GM12878 (cell line): ENCODE data around the gene GALK1. TPM values are rescaled to one million over a fixed set of nuclear protein-coding genes. Genes with fewer than 3 reads are reported as not detected.

Source experiments
- ATAC-seq: fragments of 200-7000 bp; cut with Tn5 transposase; 3 replicates; pipeline ENCODE4 v1.9.1; 2020; ENCODE audit warnings: mild to moderate bottlenecking, moderate library complexity
- BruUV-seq: library from RNA; stranded (reverse); fragments of 400-500 nt; replicated peaks from 2 replicates; lab custom pipeline; 2021; lab: Mats Ljungman, UMichigan
- CTCF ChIA-PET: fragments of 300-600 bp; sonication (Branson Sonifier 250); formaldehyde crosslinking; extraction: SDS; loops from one replicate; lab custom pipeline; 2021; ENCODE audit warnings: inconsistent platforms; lab: Yijun Ruan, JAX
- POLR2A ChIA-PET: fragments of 350-600 bp; formaldehyde crosslinking; extraction: SDS; loops from one replicate; lab custom pipeline; 2021; ENCODE audit warnings: inconsistent platforms; lab: Charles Lee
- RAD21 ChIA-PET: fragments of 300-600 bp; sonication (Branson Sonifier 250); formaldehyde crosslinking; loops from one replicate; lab custom pipeline; 2023; ENCODE audit warnings: antibody characterized with exemption; ENCODE audit not compliant: unreplicated experiment; lab: Charles Lee
- SMC1A ChIA-PET: fragments of 300-600 bp; sonication (Branson Sonifier 250); formaldehyde crosslinking; loops from one replicate; lab custom pipeline; 2023; ENCODE audit not compliant: unreplicated experiment, uncharacterized antibody; lab: Charles Lee
- DNase-seq: peaks from one replicate; pipeline ENCODE4 v3.0.0-alpha.2; 2011; ENCODE audit warnings: low read depth, low spot score
- FAIRE-seq: peaks from 3 replicates; lab custom pipeline; 2011; peaks lifted over from hg19 to GRCh38; lab: Jason Lieb, UNC
- H2AFZ ChIP-seq: 2 replicates; pipeline ENCODE4 v1.6.0; 2011; ENCODE audit warnings: low read depth, low read length, control low read depth; ENCODE audit not compliant: control insufficient read depth
- H3K27ac ChIP-seq: 2 replicates; pipeline ENCODE4 v1.5.1; 2011; ENCODE audit warnings: control low read depth; ENCODE audit not compliant: control insufficient read depth, insufficient read depth
- H3K27me3 ChIP-seq, 2 experiments: replicated peaks in 1 of 2; 2 replicates each; pipeline versions ENCODE4 v1.6.0 to v1.6.1; 2011; ENCODE audit warnings: low read length in 1 of 2; ENCODE audit not compliant: control insufficient read depth in 2 of 2, insufficient read depth in 2 of 2
- H3K36me3 ChIP-seq, 2 experiments: 2 replicates each; pipeline ENCODE4 v1.5.1; 2011; ENCODE audit warnings: low read length in 1 of 2; ENCODE audit not compliant: control insufficient read depth in 2 of 2, insufficient read depth in 2 of 2
- H3K4me1 ChIP-seq: 2 replicates; pipeline ENCODE4 v1.6.1; 2011; ENCODE audit warnings: mild to moderate bottlenecking, low read length, moderate library complexity, mixed read lengths; ENCODE audit not compliant: control insufficient read depth, insufficient read depth
- H3K4me2 ChIP-seq: 2 replicates; pipeline ENCODE4 v1.6.0; 2011; ENCODE audit warnings: control low read depth; ENCODE audit not compliant: control insufficient read depth, insufficient read depth
- H3K4me3 ChIP-seq: fragments of 200-600 bp; sonication (generic); 2 replicates; pipeline ENCODE4 v1.5.1; 2016
- H3K79me2 ChIP-seq: 2 replicates; pipeline ENCODE4 v1.6.0; 2011; ENCODE audit warnings: low read length; ENCODE audit not compliant: control insufficient read depth, insufficient read depth
- H3K9ac ChIP-seq: 2 replicates; pipeline ENCODE4 v1.8.0; 2011; ENCODE audit warnings: low read length, control low read depth, mixed read lengths; ENCODE audit not compliant: control insufficient read depth, insufficient read depth
- H3K9me3 ChIP-seq: replicated peaks from 3 replicates; pipeline ENCODE4 v1.5.1; 2011; ENCODE audit warnings: mild to moderate bottlenecking, low read length; ENCODE audit not compliant: control insufficient read depth, insufficient read depth
- H4K20me1 ChIP-seq: 2 replicates; pipeline ENCODE4 v1.6.0; 2011; ENCODE audit not compliant: control insufficient read depth, insufficient read depth
- ATF7 ChIP-seq: fragments of 450-650 bp; IDR thresholded peaks from 2 replicates; pipeline ENCODE4 v1.6.1; 2016; ENCODE audit warnings: low read depth, mild to moderate bottlenecking
- CHD1 ChIP-seq: IDR thresholded peaks from 2 replicates; pipeline ENCODE4 v1.6.1; 2012; ENCODE audit warnings: low read depth, low read length, improper control_type of control experiment
- JUNB ChIP-seq: IDR thresholded peaks from 2 replicates; pipeline ENCODE4 v1.6.1; 2016; ENCODE audit warnings: antibody characterized with exemption, mild to moderate bottlenecking
- MYB ChIP-seq: fragments of 150-350 bp; IDR thresholded peaks from 2 replicates; pipeline ENCODE4 v1.6.1; 2014; ENCODE audit warnings: mild to moderate bottlenecking, low read depth, low read length, borderline replicate concordance
- NBN ChIP-seq: fragments of 450-650 bp; IDR thresholded peaks from 2 replicates; pipeline ENCODE4 v1.6.1; 2016
- WGBS: methylation state at CpG from one replicate; pipeline ENCODE4 v1.1.6; 2016; ENCODE audit warnings: low lambda C conversion rate; ENCODE audit not compliant: insufficient replicate concordance, insufficient coverage; ENCODE audit errors: missing lambda C conversion rate; 5-methylcytosine and 5-hydroxymethylcytosine counted together
- in situ Hi-C: fragments of 300-500 bp; cut with MboI; formaldehyde crosslinking; loops from 9 replicates; pipeline ENCODE4 v1.14.3; 2018; ENCODE audit warnings: mixed read lengths
- intact Hi-C: fragments of 100-400 bp; cut with micrococcal nuclease; formaldehyde crosslinking; loops from one replicate; pipeline ENCODE4 v1.14.2; 2022; ENCODE audit not compliant: unreplicated experiment
- polyA plus RNA-seq, 11 experiments: library from polyadenylated mRNA; depleted of rRNA in 4 of 11; unstranded in 6 of 11; stranded (reverse) in 5 of 11; fragments of >200 nt; fragmentation: Nextera tagmentation in 4 of 11; fragmentation: Illumina TruSeq in 1 of 11; extraction: Ambion mirVana in 4 of 11; extraction: Trizol in 1 of 11; gene quantifications; 1 replicate in 1 of 11; 2 replicates in 10 of 11; pipeline versions ENCODE4 v1.2.1 to v1.2.3, GENCODE V29; 2011 to 2016; ENCODE audit warnings: inconsistent platforms in 2 of 11, missing spikeins in 2 of 11, low read depth in 1 of 11
- total RNA-seq, 4 experiments: library from RNA; depleted of rRNA in 3 of 4; stranded (reverse); fragments of >200 nt in 3 of 4; fragmentation: Illumina TruSeq in 1 of 4; extraction: Trizol in 1 of 4; gene quantifications; 2 replicates each; pipeline versions ENCODE4 v1.2.1 to v1.2.3, GENCODE V29; 2013 to 2021
- TF ChIP-seq, protein P1 (sequence below): fragments of 450-650 bp; formaldehyde crosslinking; IDR thresholded peaks from 2 replicates; pipeline ENCODE4 v1.4.0; 2020; ENCODE audit warnings: mild to moderate bottlenecking, moderate library complexity
- TF ChIP-seq, protein P2 (sequence below): fragments of 450-650 bp; formaldehyde crosslinking; IDR thresholded peaks from 2 replicates; pipeline ENCODE4 v1.4.0; 2022; ENCODE audit warnings: mild to moderate bottlenecking, moderate library complexity
- TF ChIP-seq, protein P3 (sequence below): IDR thresholded peaks from 2 replicates; pipeline ENCODE4 v1.6.1; 2012; ENCODE audit warnings: low read depth, low read length, improper control_type of control experiment
- TF ChIP-seq, protein P4 (sequence below): IDR thresholded peaks from 2 replicates; pipeline ENCODE4 v1.6.1; 2012; ENCODE audit warnings: improper control_type of control experiment, low read depth, low read length; ENCODE audit not compliant: insufficient replicate concordance

The GALK1 gene
- total and polyA plus RNA-seq, 10 of the 15 experiments (the other 5 are each of a cell fraction or from before 2014, with no cell fraction given), result 0.21 to 43.8 (median 21.4) TPM

DNA sequence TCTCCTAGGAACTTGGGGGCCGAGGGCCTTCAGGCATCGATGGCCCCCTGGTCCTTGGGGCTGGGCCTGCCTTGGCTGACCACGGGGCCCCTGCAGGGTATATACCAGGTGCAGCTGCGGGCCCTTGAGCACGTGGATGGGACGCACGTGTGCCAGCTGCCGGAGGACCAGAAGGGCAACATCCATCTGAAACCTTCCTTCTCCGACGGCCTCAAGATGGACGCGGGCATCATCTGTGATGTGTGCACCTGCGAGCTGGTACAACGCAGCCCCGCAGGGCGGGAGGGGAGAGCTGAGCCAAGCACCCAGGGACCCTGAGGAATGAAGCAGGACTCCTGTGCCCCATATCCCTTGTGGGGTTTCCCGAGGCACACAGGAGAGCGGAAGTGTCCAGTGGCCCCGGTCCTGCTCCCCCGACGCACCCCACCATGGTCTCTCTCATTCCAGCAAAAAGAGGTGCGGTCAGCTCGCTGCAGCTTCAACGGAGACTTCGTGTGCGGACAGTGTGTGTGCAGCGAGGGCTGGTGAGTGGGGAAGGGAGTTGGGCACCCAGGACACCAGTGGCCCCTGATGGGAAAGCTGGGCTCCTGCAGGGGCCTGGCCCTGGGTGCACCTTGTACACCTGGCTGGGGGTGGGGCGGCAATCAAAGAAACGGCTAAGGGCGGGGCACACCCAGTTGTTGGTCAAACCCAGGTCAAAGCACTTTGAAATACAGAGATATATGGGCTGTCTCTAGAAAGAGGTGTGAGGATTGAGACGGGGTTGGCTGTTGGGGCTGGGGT is 33.1 kb downstream of the GALK1 start:
- POLR2A ChIA-PET, result no interaction called here

More for the DNA sequence above, 33.1 kb downstream of the GALK1 start:
- in situ Hi-C loops (no loop called here), intact Hi-C loops (no loop called here)
- Histone ChIP-seq H3K36me3 (no peaks in the 10 kb centered on the region), H2AFZ (no peak overlapping the region), H4K20me1 (no peaks in the 10 kb centered on the region), H3K4me1 (0 out of 2 replicates have a peak, but pooled peaks cover 3% of the 10 kb centered on the region), H3K4me2 (no peak overlapping the region), H3K27ac (no peak overlapping the region), H3K4me3 (no peak overlapping the region), H3K79me2 (no peaks in the 10 kb centered on the region), H3K9me3 (no peaks in the 10 kb centered on the region; the same call in 2 of the 3 replicates), H3K9ac (no peak overlapping the region), H3K27me3 (no peaks in the 10 kb centered on the region)
- no peak for FAIRE-seq
- SMC1A ChIA-PET, result no interaction called here
- DNase-seq, result no peak
- no TSS peak for BruUV-seq
- TF ChIP-seq, protein P1, sequence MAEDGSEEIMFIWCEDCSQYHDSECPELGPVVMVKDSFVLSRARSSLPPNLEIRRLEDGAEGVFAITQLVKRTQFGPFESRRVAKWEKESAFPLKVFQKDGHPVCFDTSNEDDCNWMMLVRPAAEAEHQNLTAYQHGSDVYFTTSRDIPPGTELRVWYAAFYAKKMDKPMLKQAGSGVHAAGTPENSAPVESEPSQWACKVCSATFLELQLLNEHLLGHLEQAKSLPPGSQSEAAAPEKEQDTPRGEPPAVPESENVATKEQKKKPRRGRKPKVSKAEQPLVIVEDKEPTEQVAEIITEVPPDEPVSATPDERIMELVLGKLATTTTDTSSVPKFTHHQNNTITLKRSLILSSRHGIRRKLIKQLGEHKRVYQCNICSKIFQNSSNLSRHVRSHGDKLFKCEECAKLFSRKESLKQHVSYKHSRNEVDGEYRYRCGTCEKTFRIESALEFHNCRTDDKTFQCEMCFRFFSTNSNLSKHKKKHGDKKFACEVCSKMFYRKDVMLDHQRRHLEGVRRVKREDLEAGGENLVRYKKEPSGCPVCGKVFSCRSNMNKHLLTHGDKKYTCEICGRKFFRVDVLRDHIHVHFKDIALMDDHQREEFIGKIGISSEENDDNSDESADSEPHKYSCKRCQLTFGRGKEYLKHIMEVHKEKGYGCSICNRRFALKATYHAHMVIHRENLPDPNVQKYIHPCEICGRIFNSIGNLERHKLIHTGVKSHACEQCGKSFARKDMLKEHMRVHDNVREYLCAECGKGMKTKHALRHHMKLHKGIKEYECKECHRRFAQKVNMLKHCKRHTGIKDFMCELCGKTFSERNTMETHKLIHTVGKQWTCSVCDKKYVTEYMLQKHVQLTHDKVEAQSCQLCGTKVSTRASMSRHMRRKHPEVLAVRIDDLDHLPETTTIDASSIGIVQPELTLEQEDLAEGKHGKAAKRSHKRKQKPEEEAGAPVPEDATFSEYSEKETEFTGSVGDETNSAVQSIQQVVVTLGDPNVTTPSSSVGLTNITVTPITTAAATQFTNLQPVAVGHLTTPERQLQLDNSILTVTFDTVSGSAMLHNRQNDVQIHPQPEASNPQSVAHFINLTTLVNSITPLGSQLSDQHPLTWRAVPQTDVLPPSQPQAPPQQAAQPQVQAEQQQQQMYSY (CRISPR knock-in tag), result no peak
- TF ChIP-seq MYB (no peak), JUNB (no peak), CHD1 (no peak), ATF7 (no peak), NBN (no peak)
- TF ChIP-seq, protein P2, sequence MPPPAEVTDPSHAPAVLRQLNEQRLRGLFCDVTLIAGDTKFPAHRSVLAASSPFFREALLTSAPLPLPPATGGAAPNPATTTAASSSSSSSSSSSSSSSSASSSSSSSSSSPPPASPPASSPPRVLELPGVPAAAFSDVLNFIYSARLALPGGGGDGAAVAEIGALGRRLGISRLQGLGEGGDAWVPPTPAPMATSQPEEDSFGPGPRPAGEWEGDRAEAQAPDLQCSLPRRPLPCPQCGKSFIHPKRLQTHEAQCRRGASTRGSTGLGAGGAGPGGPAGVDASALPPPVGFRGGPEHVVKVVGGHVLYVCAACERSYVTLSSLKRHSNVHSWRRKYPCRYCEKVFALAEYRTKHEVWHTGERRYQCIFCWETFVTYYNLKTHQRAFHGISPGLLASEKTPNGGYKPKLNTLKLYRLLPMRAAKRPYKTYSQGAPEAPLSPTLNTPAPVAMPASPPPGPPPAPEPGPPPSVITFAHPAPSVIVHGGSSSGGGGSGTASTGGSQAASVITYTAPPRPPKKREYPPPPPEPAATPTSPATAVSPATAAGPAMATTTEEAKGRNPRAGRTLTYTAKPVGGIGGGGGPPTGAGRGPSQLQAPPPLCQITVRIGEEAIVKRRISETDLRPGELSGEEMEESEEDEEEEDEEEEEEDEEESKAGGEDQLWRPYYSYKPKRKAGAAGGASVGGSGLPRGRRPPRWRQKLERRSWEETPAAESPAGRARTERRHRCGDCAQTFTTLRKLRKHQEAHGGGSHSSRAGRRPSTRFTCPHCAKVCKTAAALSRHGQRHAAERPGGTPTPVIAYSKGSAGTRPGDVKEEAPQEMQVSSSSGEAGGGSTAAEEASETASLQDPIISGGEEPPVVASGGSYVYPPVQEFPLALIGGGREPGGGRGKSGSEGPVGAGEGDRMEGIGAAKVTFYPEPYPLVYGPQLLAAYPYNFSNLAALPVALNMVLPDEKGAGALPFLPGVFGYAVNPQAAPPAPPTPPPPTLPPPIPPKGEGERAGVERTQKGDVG (CRISPR knock-in tag), result no peak
- TF ChIP-seq, protein P3, sequence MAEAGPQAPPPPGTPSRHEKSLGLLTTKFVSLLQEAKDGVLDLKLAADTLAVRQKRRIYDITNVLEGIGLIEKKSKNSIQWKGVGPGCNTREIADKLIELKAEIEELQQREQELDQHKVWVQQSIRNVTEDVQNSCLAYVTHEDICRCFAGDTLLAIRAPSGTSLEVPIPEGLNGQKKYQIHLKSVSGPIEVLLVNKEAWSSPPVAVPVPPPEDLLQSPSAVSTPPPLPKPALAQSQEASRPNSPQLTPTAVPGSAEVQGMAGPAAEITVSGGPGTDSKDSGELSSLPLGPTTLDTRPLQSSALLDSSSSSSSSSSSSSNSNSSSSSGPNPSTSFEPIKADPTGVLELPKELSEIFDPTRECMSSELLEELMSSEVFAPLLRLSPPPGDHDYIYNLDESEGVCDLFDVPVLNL, result no peak
- TF ChIP-seq, protein P4, sequence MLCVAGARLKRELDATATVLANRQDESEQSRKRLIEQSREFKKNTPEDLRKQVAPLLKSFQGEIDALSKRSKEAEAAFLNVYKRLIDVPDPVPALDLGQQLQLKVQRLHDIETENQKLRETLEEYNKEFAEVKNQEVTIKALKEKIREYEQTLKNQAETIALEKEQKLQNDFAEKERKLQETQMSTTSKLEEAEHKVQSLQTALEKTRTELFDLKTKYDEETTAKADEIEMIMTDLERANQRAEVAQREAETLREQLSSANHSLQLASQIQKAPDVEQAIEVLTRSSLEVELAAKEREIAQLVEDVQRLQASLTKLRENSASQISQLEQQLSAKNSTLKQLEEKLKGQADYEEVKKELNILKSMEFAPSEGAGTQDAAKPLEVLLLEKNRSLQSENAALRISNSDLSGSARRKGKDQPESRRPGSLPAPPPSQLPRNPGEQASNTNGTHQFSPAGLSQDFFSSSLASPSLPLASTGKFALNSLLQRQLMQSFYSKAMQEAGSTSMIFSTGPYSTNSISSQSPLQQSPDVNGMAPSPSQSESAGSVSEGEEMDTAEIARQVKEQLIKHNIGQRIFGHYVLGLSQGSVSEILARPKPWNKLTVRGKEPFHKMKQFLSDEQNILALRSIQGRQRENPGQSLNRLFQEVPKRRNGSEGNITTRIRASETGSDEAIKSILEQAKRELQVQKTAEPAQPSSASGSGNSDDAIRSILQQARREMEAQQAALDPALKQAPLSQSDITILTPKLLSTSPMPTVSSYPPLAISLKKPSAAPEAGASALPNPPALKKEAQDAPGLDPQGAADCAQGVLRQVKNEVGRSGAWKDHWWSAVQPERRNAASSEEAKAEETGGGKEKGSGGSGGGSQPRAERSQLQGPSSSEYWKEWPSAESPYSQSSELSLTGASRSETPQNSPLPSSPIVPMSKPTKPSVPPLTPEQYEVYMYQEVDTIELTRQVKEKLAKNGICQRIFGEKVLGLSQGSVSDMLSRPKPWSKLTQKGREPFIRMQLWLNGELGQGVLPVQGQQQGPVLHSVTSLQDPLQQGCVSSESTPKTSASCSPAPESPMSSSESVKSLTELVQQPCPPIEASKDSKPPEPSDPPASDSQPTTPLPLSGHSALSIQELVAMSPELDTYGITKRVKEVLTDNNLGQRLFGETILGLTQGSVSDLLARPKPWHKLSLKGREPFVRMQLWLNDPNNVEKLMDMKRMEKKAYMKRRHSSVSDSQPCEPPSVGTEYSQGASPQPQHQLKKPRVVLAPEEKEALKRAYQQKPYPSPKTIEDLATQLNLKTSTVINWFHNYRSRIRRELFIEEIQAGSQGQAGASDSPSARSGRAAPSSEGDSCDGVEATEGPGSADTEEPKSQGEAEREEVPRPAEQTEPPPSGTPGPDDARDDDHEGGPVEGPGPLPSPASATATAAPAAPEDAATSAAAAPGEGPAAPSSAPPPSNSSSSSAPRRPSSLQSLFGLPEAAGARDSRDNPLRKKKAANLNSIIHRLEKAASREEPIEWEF, result no peak
- CTCF ChIA-PET, result interaction anchor here (0.6 to 2.7 kb wide), 5 partner anchors 16 to 141 kb away, joined by 3 to 10 read pairs (median 4); no protein-coding TSS in a partner anchor
- WGBS, result 66% methylated on average over 31 of the region's 31 CpGs
- no peak for ATAC-seq
- RAD21 ChIA-PET, result interaction anchor here (1.4 kb wide), 1 partner anchor 99 kb away, joined by 4 read pairs; the partner anchor contains the start of gene SMIM5
